Raji (cell line): Measurements from ENCODE around the gene PLPPR1.

Experiments used
- POLR2A ChIP-seq: IDR thresholded peaks from 2 replicates; pipeline ENCODE4 v1.6.1; 2011; ENCODE audit warnings: low read depth, low read length, control low read depth; ENCODE audit not compliant: insufficient read depth

The PLPPR1 gene

GRCh38 chr9:101083448-101084202, 55.1 kb downstream of the PLPPR1 start:
- no peak for TF ChIP-seq POLR2A

GRCh38 chr9:101087426-101087825, 58.9 kb downstream of the PLPPR1 start:
- no peak for TF ChIP-seq POLR2A

GRCh38 chr9:101092922-101093321, 64.4 kb downstream of the PLPPR1 start:
- TF ChIP-seq POLR2A: no peak

GRCh38 chr9:101093620-101094019, 65.1 kb downstream of the PLPPR1 start:
- TF ChIP-seq POLR2A: no peak

- no peak for TF ChIP-seq POLR2A
Observed at GRCh38 chr9:101094686-101095085, 66.2 kb downstream of the PLPPR1 start.

GRCh38 chr9:101097210-101097609, 68.7 kb downstream of the PLPPR1 start:
- TF ChIP-seq POLR2A: no peak

- no peak for TF ChIP-seq POLR2A
Observed at GRCh38 chr9:101098392-101098791, 69.9 kb downstream of the PLPPR1 start.

- TF ChIP-seq POLR2A: no peak
Observed at GRCh38 chr9:101114317-101114716, 85.8 kb downstream of the PLPPR1 start.

GRCh38 chr9:101115102-101115501, 86.6 kb downstream of the PLPPR1 start:
- TF ChIP-seq POLR2A: no peak

GRCh38 chr9:101117161-101117560, 88.6 kb downstream of the PLPPR1 start:
- no peak for TF ChIP-seq POLR2A

- TF ChIP-seq POLR2A: no peak
Observed at GRCh38 chr9:101119206-101119819, 90.8 kb downstream of the PLPPR1 start.

GRCh38 chr9:101121836-101122399, 93.4 kb downstream of the PLPPR1 start:
- TF ChIP-seq POLR2A: no peak

GRCh38 chr9:101126556-101126955, 98.0 kb downstream of the PLPPR1 start:
- no peak for TF ChIP-seq POLR2A

GRCh38 chr9:101128623-101129022, 100.1 kb downstream of the PLPPR1 start:
- no peak for TF ChIP-seq POLR2A

GRCh38 chr9:101130054-101130453, 101.5 kb downstream of the PLPPR1 start:
- no peak for TF ChIP-seq POLR2A

- no peak for TF ChIP-seq POLR2A
Observed at GRCh38 chr9:101131326-101131725, 102.8 kb downstream of the PLPPR1 start.
